Activated CD8-positive, alpha-beta memory T cell treated with anti-CD3 and anti-CD28 coated beads for 1 hour (primary cell): Measurements from ENCODE around the gene HADH.
"Not testable (repeated sequence)": the region's sequence is repeated elsewhere in the genome, so short reads cannot be mapped to it uniquely, and the experiment has no call there.

ENCODE experiments used
- DNase-seq, 2 donors: peaks; one replicate each; pipeline ENCODE4 v3.0.0-alpha.2; 2020; ENCODE audit warnings: low read depth in 1 of 2; ENCODE audit errors: extremely low read depth in 1 of 2

HADH gene

GRCh38 chr4:107989537-107990386, at the start of gene HADH:
TSS of gene HADH (plus strand) at chr4:107989889. CDS start at chr4:107989933, 44 bp downstream.
- peak; percentile 76 to 93 for DNase-seq

- no peak for DNase-seq
Measured at GRCh38 chr4:107945809-107946208, 43.9 kb upstream of the HADH start.

- no peak for DNase-seq
Measured at GRCh38 chr4:107950746-107951540, 38.7 kb upstream of the HADH start.

- no peak for DNase-seq
Measured at GRCh38 chr4:107951551-107951950, 38.1 kb upstream of the HADH start.

- DNase-seq = no peak
Measured at GRCh38 chr4:107956011-107956410, 33.7 kb upstream of the HADH start.

GRCh38 chr4:107966903-107967302, 22.8 kb upstream of the HADH start:
- no peak for DNase-seq

- DNase-seq = not testable (repeated sequence)
Measured at GRCh38 chr4:107967519-107967918, 22.2 kb upstream of the HADH start.

GRCh38 chr4:107967921-107968320, 21.8 kb upstream of the HADH start:
- DNase-seq = not testable (repeated sequence)

- no peak for DNase-seq
Measured at GRCh38 chr4:107970063-107970798, 19.5 kb upstream of the HADH start.

GRCh38 chr4:107972605-107973004, 17.1 kb upstream of the HADH start:
- DNase-seq = no peak

GRCh38 chr4:107974523-107974922, 15.2 kb upstream of the HADH start:
- DNase-seq = no peak

GRCh38 chr4:107977482-107977881, 12.2 kb upstream of the HADH start:
- DNase-seq = no peak

GRCh38 chr4:107977966-107978705, 11.6 kb upstream of the HADH start:
- DNase-seq = no peak

GRCh38 chr4:107978716-107979451, 10.8 kb upstream of the HADH start:
- DNase-seq = no peak

- no peak for DNase-seq
Measured at GRCh38 chr4:107987916-107988762, 1.6 kb upstream of the HADH start.

GRCh38 chr4:107988763-107989035, 990 bp upstream of the HADH start:
- DNase-seq = no peak

- no peak for DNase-seq
Measured at GRCh38 chr4:107989162-107989536, 540 bp upstream of the HADH start.

GRCh38 chr4:107991945-107992630, 2.4 kb downstream of the HADH start:
- DNase-seq = no peak

GRCh38 chr4:107993969-107994368, 4.3 kb downstream of the HADH start:
- DNase-seq = no peak
